Left ventricle myocardium inferior (tissue), 1 donor: ENCODE measurements around the gene TTI1. TPM values are rescaled to one million over a fixed set of nuclear protein-coding genes. Genes with fewer than 3 reads are reported as not detected.

Source experiments
- DNase-seq: peaks from one replicate; pipeline ENCODE4 v3.0.0-alpha.2; 2020
- H3K27ac ChIP-seq: fragments of 200-600 bp; replicated peaks from 2 replicates; pipeline ENCODE4 v1.8.0; 2021
- H3K27me3 ChIP-seq: fragments of 200-600 bp; 2 replicates; pipeline ENCODE4 v1.8.0; 2021; ENCODE audit warnings: low read depth
- H3K36me3 ChIP-seq: fragments of 200-600 bp; 2 replicates; pipeline ENCODE4 v1.8.0; 2021
- H3K4me1 ChIP-seq: fragments of 200-600 bp; 2 replicates; pipeline ENCODE4 v1.8.0; 2021
- H3K4me3 ChIP-seq: fragments of 200-600 bp; 2 replicates; pipeline ENCODE4 v1.8.0; 2021; ENCODE audit warnings: mild to moderate bottlenecking, moderate library complexity
- H3K9me3 ChIP-seq: fragments of 200-600 bp; replicated peaks from 2 replicates; pipeline ENCODE4 v1.8.0; 2021
- CTCF ChIP-seq: fragments of 200-600 bp; IDR thresholded peaks from 2 replicates; pipeline ENCODE4 v1.8.0; 2021; ENCODE audit warnings: antibody characterized with exemption, mild to moderate bottlenecking, borderline replicate concordance
- intact Hi-C: fragments of 100-400 bp; cut with micrococcal nuclease; formaldehyde crosslinking; loops from one replicate; pipeline ENCODE4 v1.11.0; 2022
- total RNA-seq: library from RNA; stranded (reverse); fragmentation: NEBNext Ultra II Directional; extraction: Animal tissue kit (Norgen Biotek cat#: 25700); gene quantifications from one replicate; pipeline ENCODE4 v1.2.1, GENCODE V29; 2021
- donor health status: DM: no; HTN: yes; CAD: no; lungs with severe emphysema.

Gene TTI1
- total RNA-seq, 1 donor from 2014 or later, result 12.1 TPM

- TF ChIP-seq CTCF, result no peak
- Histone ChIP-seq H3K27ac (peak overlapping the region; percentile 98), H3K36me3 (peaks cover 12% of the 10 kb centered on the region), H3K9me3 (no peaks in the 10 kb centered on the region), H3K4me3 (peak overlapping the region; percentile 97), H3K4me1 (peaks cover 77% of the 10 kb centered on the region), H3K27me3 (no peaks in the 10 kb centered on the region)
- no peak for DNase-seq
- intact Hi-C loops, result no loop called here
Measured at GRCh38 chr20:38034961-38035360, 1.7 kb upstream of the TTI1 start.

DNA sequence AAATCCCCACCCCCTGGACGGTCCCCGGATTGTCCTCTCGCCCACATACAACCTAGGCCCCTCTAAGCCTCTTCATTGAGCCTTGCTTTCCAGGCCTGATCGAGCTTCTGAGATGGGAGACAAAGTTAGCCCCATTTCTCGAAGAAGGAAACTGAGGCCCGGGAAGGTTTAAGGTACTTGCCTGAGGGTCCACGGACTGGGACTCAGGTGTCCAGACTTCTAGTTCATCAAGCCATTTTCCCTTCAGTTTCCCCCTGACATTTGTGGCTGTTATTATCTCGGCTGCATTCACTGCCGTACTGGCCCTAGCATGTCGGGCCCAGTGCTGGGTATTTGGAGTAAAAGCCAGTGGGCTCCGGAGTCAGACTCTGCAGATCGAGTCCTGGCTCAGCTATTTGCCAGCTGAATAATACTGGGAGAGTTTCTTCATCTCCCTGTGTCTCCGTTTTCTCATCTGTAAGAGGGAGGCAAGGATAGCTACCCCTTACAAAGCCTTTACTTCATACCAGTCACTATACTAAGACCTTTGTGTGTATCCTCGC lies 923 bp upstream of the TTI1 start:
- peaks cover 77% of the 10 kb centered on the region for H3K4me1 ChIP-seq
- peak overlapping the region; percentile 98 for H3K27ac ChIP-seq
- intact Hi-C loops, result no loop called here
- no peak for TF ChIP-seq CTCF
- H3K27me3 ChIP-seq, result no peaks in the 10 kb centered on the region
- peak overlapping the region; percentile 97 for H3K4me3 ChIP-seq
- H3K9me3 ChIP-seq, result peaks cover 4% of the 10 kb centered on the region
- no peak for DNase-seq
- H3K36me3 ChIP-seq, result peaks cover 4% of the 10 kb centered on the region

DNA sequence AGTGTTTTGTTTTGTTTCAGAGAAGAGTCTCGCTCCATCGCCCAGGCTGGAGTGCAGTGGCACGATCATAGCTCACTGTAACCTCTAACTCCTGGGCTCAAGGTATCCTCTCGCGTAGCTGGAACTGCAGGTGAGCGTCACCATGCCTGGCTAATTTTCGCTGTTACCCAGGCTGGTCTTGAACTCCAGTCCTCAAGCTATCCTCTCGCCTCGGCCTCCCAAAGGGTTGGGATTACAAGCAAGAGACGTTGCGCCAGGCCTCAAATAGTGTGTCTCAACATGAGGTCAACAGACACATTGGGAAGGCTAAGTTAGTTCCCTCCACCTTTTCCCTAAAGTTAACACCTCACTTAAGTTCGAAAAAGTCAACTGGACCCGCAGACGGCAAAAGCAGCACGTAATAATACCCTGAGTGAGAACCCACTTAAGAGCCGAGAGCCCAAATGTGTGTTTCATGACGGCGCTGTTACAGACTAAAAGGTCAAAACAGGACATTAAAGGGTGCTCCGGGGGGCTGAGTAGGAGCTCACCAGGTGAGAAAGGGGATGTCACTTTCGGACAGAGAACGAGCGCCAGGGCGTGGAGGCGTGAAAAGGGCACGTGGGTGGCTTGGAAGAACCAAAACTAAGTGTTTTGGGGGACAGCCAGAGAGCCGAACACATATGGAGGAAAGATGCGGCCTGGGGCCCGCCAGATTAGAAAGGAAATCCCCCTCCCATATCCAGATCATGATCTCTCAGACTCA lies 499 bp downstream of the TTI1 start:
- Histone ChIP-seq H3K4me1 (peaks cover 71% of the 10 kb centered on the region), H3K27ac (peak overlapping the region; percentile 98), H3K36me3 (peaks cover 4% of the 10 kb centered on the region), H3K27me3 (no peaks in the 10 kb centered on the region), H3K4me3 (peak overlapping the region; percentile 97), H3K9me3 (peaks cover 4% of the 10 kb centered on the region)
- no peak for TF ChIP-seq CTCF
- intact Hi-C loops, result no loop called here
- DNase-seq, result no peak

DNA sequence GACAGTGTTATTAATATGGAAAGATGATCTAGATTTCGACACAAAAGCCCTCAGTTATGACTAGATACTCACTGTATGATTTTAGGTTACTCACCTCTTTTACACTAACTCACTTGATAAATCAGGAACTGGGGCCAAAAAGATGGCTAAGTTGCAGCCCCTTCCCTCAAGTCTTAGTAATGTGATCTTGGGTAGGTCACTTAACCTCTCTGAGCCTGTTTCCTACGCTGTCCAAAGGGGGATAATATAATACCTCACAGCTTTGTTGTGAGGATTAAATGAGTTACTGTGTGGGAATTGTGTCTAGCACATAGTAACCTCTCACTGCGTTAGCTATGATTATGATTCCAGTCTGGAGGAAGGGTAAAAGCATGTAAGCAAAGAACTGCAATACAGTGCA lies 1.3 kb downstream of the TTI1 start:
- H3K27ac ChIP-seq, result no peak overlapping the region
- H3K36me3 ChIP-seq, result peaks cover 4% of the 10 kb centered on the region
- DNase-seq, result no peak
- TF ChIP-seq CTCF, result no peak
- H3K27me3 ChIP-seq, result no peaks in the 10 kb centered on the region
- intact Hi-C loops, result no loop called here
- peak overlapping the region; percentile 97 for H3K4me3 ChIP-seq
- peaks cover 4% of the 10 kb centered on the region for H3K9me3 ChIP-seq
- H3K4me1 ChIP-seq, result peaks cover 63% of the 10 kb centered on the region

DNA sequence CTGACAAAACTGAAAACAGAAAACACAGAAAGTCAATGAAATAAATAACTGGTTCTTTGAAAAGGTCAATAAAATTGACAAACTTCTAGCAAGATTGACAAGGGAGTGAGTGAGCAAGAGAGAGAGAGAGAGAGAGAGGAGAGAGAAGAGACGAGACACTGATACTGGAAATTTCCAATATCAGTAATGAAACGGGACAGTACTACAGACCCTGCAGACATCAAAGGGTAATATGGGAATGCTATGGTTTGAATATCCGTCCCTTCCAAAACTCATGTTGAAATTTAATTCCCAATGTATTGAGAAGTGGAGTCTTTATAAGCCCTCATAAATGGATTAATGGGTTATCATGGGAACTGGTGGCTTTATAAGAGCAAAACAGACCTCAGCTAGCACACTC lies 3.8 kb downstream of the TTI1 start:
- Histone ChIP-seq H3K27ac (no peak overlapping the region), H3K4me1 (peaks cover 39% of the 10 kb centered on the region), H3K36me3 (no peaks in the 10 kb centered on the region), H3K9me3 (peaks cover 4% of the 10 kb centered on the region), H3K4me3 (no peak overlapping the region), H3K27me3 (no peaks in the 10 kb centered on the region)
- no peak for TF ChIP-seq CTCF
- intact Hi-C loops, result no loop called here
- DNase-seq, result no peak
